Gastroesophageal sphincter (tissue), 3 donors: ENCODE data around the gene TCAF1.
"Not testable (repeated sequence)": the region's sequence is repeated elsewhere in the genome, so short reads cannot be mapped to it uniquely, and the experiment has no call there.

Experiments
- CTCF ChIP-seq, 4 experiments: fragments of 200-600 bp in 2 of 4; fragments of 450-650 bp in 2 of 4; sonication (generic) in 1 of 4; IDR thresholded peaks; one replicate each; pipeline ENCODE4 v1.5.1; 2017 to 2019; ENCODE audit warnings: antibody characterized with exemption in 4 of 4, mild to moderate bottlenecking in 2 of 4, moderate library complexity in 2 of 4
- EP300 ChIP-seq: sonication (generic); formaldehyde crosslinking; IDR thresholded peaks from one replicate; pipeline ENCODE4 v1.6.1; 2017; ENCODE audit warnings: antibody characterized with exemption, mild to moderate bottlenecking
- POLR2A ChIP-seq, 2 donors: fragments of 450-650 bp; IDR thresholded peaks; one replicate each; pipeline ENCODE4 v1.6.1; 2017; ENCODE audit warnings: antibody characterized with exemption in 2 of 2, mild to moderate bottlenecking in 2 of 2, moderate library complexity in 1 of 2
- POLR2AphosphoS5 ChIP-seq: sonication (generic); formaldehyde crosslinking; IDR thresholded peaks from one replicate; pipeline ENCODE4 v1.6.1; 2017; ENCODE audit warnings: antibody characterized with exemption

GRCh38 chr7:143821392-143822277, 80.3 kb downstream of the TCAF1 start:
- not testable (repeated sequence) for TF ChIP-seq CTCF (IDR thresholded peaks at IDR 0.05); POLR2AphosphoS5; POLR2A (IDR thresholded peaks at IDR 0.05); EP300
